ENCODE measurements around the gene SUSD1. TPM values are rescaled to one million over a fixed set of nuclear protein-coding genes. Genes with fewer than 3 reads are reported as not detected.

Gene SUSD1
- total RNA-seq, 1 donor from 2014 or later: 33.8 TPM

- H3K36me3 ChIP-seq (ENCODE audit: control insufficient read depth, insufficient read depth, low read length): no peaks in the 10 kb centered on the region
- no peak for TF ChIP-seq CTCF (IDR thresholded peaks at IDR 0.05; ENCODE audit: insufficient read depth, low read length, poor library complexity, severe bottlenecking)
- DNase-seq (ENCODE audit: low read depth): no peak
- H3K27me3 ChIP-seq (ENCODE audit: control insufficient read depth, insufficient read depth, low read length): no peaks in the 10 kb centered on the region
- H3K4me3 ChIP-seq (ENCODE audit: low read depth, low read length): no peak overlapping the region
Observed at GRCh38 chr9:112188884-112189283, 13.8 kb upstream of the SUSD1 start.

- Histone ChIP-seq H3K27me3 (ENCODE audit: control insufficient read depth, insufficient read depth, low read length) (no peaks in the 10 kb centered on the region), H3K36me3 (ENCODE audit: control insufficient read depth, insufficient read depth, low read length) (no peaks in the 10 kb centered on the region), H3K4me3 (ENCODE audit: low read depth, low read length) (no peak overlapping the region)
- no peak for DNase-seq (ENCODE audit: low read depth)
- no peak for TF ChIP-seq CTCF (IDR thresholded peaks at IDR 0.05; ENCODE audit: insufficient read depth, low read length, poor library complexity, severe bottlenecking)
Observed at GRCh38 chr9:112187404-112187803, 12.3 kb upstream of the SUSD1 start.

- Histone ChIP-seq H3K27me3 (ENCODE audit: control insufficient read depth, insufficient read depth, low read length) (no peaks in the 10 kb centered on the region), H3K36me3 (ENCODE audit: control insufficient read depth, insufficient read depth, low read length) (no peaks in the 10 kb centered on the region), H3K4me3 (ENCODE audit: low read depth, low read length) (no peak overlapping the region)
- no peak for DNase-seq (ENCODE audit: low read depth)
- no peak for TF ChIP-seq CTCF (IDR thresholded peaks at IDR 0.05; ENCODE audit: insufficient read depth, low read length, poor library complexity, severe bottlenecking)
Observed at GRCh38 chr9:112186695-112187094, 11.6 kb upstream of the SUSD1 start.

- Histone ChIP-seq H3K4me3 (ENCODE audit: low read depth, low read length) (no peak overlapping the region), H3K27me3 (ENCODE audit: control insufficient read depth, insufficient read depth, low read length) (no peaks in the 10 kb centered on the region), H3K36me3 (ENCODE audit: control insufficient read depth, insufficient read depth, low read length) (no peaks in the 10 kb centered on the region)
- no peak for TF ChIP-seq CTCF (IDR thresholded peaks at IDR 0.05; ENCODE audit: insufficient read depth, low read length, poor library complexity, severe bottlenecking)
- no peak for DNase-seq (ENCODE audit: low read depth)
Observed at GRCh38 chr9:112184946-112185345, 9.8 kb upstream of the SUSD1 start.

- no peak for TF ChIP-seq CTCF (IDR thresholded peaks at IDR 0.05; ENCODE audit: insufficient read depth, low read length, poor library complexity, severe bottlenecking)
- no peak for DNase-seq (ENCODE audit: low read depth)
- Histone ChIP-seq H3K27me3 (ENCODE audit: control insufficient read depth, insufficient read depth, low read length) (no peaks in the 10 kb centered on the region), H3K36me3 (ENCODE audit: control insufficient read depth, insufficient read depth, low read length) (no peaks in the 10 kb centered on the region), H3K4me3 (ENCODE audit: low read depth, low read length) (no peak overlapping the region)
Observed at GRCh38 chr9:112184221-112184620, 9.1 kb upstream of the SUSD1 start.

GRCh38 chr9:112180387-112180881 is 5.3 kb upstream of the SUSD1 start:
- TF ChIP-seq CTCF (IDR thresholded peaks at IDR 0.05; ENCODE audit: insufficient read depth, low read length, poor library complexity, severe bottlenecking): no peak
- Histone ChIP-seq H3K4me3 (ENCODE audit: low read depth, low read length) (no peak overlapping the region), H3K27me3 (ENCODE audit: control insufficient read depth, insufficient read depth, low read length) (no peaks in the 10 kb centered on the region), H3K36me3 (ENCODE audit: control insufficient read depth, insufficient read depth, low read length) (no peaks in the 10 kb centered on the region)
- no peak for DNase-seq (ENCODE audit: low read depth)
